Stimulated activated CD4-positive, alpha-beta T cell treated with anti-CD3 and anti-CD28 coated beads, TNF-alpha, amount 100 ng/mL, for 4 hours (primary cell): ENCODE data around the gene CPNE6.
A peak's percentile ranks its signal among the peaks of the same experiment; 100 is the strongest.
"Not testable (repeated sequence)": the region's sequence is repeated elsewhere in the genome, so short reads cannot be mapped to it uniquely, and the experiment has no call there.

Experiments used
- DNase-seq, 3 experiments: peaks; one replicate each; pipeline ENCODE4 v3.0.0-alpha.2; 2020; ENCODE audit warnings: low read depth in 3 of 3

Gene CPNE6

GRCh38 chr14:24071144-24071697 lies at the start of gene CPNE6:
Gene CPNE6, plus strand, starts transcription at chr14:24071562. Its CDS starts 1,375 bp downstream, at chr14:24072937.
- DNase-seq: no peak

DNA sequence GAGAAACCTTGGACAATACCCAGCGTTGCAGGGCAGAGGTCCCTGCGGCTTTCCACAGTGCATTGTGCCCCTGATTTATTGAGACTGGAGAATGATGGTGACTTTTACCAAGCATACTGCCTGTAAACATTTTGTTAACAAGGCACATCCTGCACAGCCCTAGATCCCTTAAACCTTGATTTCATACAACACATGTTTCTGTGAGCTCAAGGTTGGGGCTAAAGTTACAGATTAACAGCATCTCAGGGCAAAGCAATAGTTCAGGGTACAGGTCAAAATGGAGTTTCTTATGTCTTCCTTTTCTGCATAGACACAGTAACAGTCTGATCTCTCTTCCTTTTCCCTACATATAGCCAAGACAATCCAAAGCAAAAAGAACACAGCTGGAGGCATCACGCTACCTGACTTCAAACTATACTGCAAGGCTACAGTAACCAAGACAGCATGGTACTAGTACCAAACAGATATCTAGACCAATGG lies 46.4 kb upstream of the CPNE6 start:
- DNase-seq: not testable (repeated sequence)

DNA sequence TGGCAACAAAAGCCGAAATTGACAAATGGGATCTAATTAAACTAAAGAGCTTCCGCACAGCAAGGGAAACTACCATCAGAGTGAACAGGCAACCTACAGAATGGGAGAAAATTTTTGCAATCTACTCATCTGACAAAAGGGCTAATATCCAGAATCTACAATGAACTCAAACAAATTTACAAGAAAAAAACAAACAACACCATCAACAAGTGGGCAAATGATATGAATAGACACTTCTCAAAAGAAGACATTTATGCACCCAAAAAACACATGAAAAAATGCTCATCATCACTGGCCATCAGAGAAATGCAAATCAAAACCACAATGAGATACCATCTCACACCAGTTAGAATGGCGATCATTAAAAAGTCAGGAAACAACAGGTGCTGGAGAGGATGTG lies 41.7 kb upstream of the CPNE6 start:
- DNase-seq: not testable (repeated sequence)

DNA sequence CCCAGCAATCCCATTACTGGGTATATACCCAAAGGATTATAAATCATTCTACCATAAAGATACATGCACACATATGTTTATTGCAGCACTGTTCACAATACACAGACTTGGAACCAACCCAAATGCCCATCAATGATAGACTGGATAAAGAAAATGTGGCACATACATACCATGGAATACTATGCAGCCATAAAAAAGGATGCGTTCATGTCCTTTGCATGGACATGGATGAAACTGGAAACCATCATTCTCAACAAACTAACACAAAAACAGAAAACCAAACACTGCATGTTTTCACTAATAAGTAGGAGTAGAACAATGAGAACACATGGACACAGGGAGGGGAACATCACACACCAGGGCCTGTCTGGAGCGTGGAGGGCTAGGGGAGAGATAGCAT lies 40.0 kb upstream of the CPNE6 start:
- DNase-seq: not testable (repeated sequence)

DNA sequence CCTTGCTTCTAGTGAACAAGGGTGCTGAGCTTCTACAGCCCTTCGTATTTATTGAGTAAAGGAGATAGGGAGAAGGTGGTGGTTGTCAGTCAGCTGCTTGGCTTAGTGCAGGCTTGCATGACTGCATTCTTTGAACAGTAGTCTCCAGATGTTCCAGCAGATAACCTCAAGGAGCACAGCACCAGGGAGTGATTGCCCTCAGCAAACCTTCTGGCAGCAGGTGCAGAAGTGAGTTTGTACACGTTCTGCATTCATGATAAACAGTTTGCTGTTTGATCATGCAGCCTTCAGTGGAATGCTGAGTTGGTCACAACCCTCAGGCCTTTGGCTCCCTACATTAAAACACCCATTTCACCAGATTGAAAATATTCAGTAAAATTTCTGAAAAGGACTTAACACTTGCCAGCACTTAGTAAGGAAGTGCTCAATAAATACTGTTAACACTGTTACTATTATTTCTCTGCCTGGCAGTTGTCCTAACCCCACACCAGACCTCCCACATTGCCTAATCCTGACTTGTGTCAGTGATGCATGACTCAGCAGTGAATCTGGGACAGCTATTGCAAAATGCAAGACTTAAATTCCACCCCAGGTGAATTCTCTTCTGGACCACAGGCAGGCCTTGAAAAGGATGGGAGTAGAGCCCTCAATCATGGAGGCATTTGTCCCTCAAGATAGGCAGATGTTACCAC lies 38.5 kb upstream of the CPNE6 start:
- DNase-seq: no peak

- DNase-seq: not testable (repeated sequence)
Measured at GRCh38 chr14:24035769-24036168, 35.6 kb upstream of the CPNE6 start.

- DNase-seq: peak in 2 of 3 experiments; percentile 41 to 47
Measured at GRCh38 chr14:24036169-24036962, 35.0 kb upstream of the CPNE6 start.

- DNase-seq: not testable (repeated sequence)
Measured at GRCh38 chr14:24036963-24037657, 34.3 kb upstream of the CPNE6 start.

GRCh38 chr14:24037658-24038037 lies 33.7 kb upstream of the CPNE6 start:
- DNase-seq: no peak

DNA sequence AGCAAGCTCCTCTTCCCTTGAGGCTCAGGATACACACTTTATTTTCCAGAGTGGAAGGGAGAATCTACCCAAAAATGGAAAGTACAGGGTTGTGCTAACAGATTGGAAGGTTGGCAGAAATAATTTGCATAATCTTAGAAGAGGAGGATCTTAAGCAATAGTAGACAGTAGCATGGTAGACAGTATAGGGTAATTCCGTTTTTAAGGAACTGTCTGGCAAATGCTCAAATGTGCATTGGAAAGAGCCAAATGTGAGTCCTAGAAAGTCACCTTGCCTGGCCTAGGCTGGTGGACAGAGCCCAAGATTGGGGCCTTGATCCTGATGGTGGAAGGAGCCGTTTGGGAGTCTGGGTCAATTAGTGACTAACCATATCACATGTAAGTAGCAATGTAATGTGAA lies 32.7 kb upstream of the CPNE6 start:
- DNase-seq: no peak

GRCh38 chr14:24040692-24041091 lies 30.7 kb upstream of the CPNE6 start:
- DNase-seq: no peak

- DNase-seq: no peak
Measured at GRCh38 chr14:24042746-24043145, 28.6 kb upstream of the CPNE6 start.

DNA sequence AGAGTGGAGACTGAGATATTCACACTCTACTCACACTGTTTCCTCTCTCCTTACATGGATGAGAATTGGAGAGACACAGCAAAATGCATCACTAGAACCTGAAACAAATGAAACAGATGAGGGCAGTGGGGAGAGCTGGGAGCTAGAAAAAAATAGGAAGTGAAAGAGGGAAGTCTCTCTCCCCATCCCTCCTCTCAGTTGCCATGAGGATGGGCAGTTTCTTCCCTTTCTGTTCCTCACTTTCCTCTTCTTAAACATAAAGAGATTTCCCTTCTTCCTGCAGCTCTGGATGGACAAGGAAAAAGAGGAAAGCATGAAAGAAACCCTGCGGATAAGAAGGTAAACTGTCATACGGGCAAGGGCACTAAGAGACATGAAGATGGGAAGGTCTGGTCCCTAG lies 22.4 kb upstream of the CPNE6 start:
- not testable (repeated sequence) for DNase-seq

DNA sequence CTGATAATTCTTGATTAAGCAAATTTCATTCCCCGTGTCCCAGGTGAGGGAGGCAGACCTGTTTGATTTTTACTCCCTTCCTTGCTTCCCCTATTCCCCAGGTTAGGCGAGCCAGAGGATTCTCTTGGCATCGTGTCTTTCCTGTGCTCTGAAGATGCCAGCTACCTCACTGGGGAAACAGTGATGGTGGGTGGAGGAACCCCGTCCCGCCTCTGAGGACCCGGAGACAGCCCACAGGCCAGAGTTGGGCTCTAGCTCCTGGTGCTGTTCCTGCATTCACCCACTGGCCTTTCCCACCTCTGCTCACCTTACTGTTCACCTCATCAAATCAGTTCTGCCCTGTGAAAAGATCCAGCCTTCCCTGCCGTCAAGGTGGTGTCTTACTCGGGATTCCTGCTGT lies 20.6 kb upstream of the CPNE6 start:
- not testable (repeated sequence) for DNase-seq

DNA sequence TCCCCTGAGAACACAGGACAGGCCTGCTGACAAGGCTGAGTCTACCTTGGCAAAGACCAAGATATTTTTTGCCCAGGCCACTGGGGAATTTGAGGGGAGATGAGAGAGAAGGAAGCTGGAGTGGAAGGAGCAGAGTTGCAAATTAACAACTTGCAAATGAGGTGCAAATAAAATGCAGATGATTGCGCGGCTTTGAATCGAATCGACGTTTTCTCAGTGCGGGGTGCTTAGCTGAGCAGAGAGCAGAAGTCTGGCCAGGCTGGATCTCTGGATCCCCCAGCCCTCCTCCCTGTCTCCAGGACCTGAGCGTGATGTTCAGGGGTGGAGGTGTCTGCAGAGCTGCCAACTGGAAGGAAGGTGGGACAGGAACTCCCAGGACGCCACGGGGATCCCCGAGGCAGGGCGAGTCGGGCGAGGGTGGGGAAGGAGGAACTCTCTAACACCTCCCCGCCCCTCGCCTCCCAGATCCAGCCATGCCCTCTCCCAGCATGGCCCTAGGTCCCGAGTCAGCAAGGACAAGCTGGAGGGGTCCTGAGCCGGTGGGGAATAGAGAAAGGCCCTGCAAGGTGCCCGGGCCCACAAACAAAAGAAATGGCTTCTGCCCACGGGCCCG lies 20.1 kb upstream of the CPNE6 start:
- DNase-seq: no peak

- DNase-seq: peak; percentile 23 to 52 (median 30)
Measured at GRCh38 chr14:24051789-24052655, 19.3 kb upstream of the CPNE6 start, which contains the start of gene CARMIL3. Gene CARMIL3, plus strand, starts transcription at chr14:24052009. Its CDS starts 145 bp downstream, at chr14:24052154.

GRCh38 chr14:24052656-24053547 lies 18.5 kb upstream of the CPNE6 start:
- DNase-seq: peak; percentile 25 to 50 (median 37)

DNA sequence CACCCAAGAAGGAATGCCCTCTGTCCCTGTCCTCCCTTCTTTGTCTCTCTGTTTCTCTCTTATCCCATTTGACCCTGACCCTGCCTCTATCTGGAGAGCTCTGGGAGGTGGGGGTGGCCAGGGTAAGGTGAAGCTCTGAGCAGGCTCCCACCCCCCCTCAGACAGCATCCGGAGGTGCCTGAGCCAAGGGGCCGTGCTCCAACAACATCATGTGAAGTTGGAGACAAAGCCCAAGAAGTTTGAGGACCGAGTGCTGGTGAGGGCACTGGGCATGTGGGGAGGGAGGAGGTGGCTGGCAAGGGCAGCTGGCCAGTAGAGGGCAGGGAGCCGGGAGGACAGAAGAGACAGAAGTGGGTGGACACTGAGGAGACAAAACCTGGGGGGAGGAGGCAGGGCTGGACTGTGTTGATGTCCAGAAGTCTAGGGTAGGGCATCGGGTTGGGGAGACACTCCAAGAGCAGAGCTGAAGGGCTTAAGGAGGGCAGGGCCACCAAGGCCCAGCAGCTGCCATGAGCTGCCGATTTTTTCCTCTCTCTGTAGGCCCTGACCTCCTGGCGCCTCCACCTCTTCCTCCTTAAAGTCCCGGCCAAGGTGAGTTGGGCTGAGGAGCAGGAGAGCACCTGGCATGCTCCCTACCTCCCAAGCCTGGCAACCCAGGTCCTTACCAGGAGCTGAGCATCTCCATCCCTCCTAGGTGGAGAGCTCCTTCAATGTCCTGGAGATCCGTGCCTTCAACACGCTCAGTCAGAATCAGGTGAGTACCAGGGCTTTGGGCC lies 17.6 kb upstream of the CPNE6 start:
- DNase-seq: no peak

DNA sequence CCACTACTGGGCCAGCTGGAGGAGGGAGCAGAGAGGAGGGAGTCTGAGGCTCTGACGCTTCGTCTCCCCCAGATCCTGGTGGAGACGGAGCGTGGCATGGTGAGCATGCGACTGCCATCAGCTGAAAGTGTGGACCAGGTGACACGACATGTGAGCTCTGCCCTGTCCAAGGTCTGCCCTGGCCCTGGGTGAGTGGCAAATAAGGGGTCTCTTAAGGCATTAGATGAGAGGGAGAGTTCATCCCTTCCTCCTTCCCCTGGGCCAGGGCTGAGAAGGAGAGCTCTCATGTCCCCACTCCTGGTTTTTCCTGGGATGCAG lies 17.1 kb upstream of the CPNE6 start:
- DNase-seq: no peak
